AG08395 (cell line): Measurements from ENCODE around the gene ORAI2.
A peak's percentile ranks its signal among the peaks of the same experiment; 100 is the strongest.

Experiments
- DNase-seq: peaks from one replicate; pipeline ENCODE4 v3.0.0; 2012; ENCODE audit warnings: mixed read lengths, low spot score

The ORAI2 gene

GRCh38 chr7:102415685-102416225 lies 17.6 kb upstream of the ORAI2 start:
- DNase-seq: no peak

DNA sequence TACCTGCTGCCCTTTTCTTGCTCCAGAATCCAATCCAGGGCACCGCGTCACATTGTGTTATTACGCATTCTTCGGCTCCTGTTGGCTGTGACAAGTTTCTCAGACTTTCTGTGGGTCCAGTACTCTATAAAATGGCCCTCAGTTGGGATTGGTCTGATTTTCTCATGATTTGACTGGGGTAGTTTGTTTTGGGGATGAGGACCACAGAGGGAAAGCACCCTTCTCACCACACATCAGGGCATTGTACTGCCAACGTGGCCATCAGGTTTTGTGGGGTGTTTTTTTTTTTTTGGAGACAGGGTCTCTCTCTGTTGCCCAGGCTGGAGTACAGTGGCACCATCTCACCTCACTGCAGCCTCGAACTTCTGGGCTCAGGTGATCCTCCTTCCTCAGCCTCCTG lies 17.0 kb upstream of the ORAI2 start:
- no peak for DNase-seq

DNA sequence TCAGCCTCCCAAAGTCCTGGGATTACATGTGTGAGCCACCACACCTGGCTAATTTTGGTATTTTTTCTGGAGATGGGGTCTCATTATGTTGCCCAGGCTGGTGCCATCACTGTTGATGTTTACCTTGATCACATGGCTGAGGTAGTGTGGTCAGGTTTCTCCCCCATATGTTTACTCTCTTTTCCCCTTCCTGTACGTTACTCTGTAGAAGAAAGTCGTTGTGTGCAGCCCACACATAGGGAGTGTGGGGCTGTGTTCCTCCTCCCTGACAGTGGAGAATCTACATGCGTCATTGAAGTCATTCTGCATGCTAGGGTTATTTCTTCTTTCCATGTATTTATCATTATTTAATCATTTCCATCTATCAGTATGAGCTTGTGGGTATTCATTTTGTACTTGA lies 16.3 kb upstream of the ORAI2 start:
- DNase-seq: no peak

- DNase-seq: no peak
Measured at GRCh38 chr7:102418592-102418991, 14.8 kb upstream of the ORAI2 start.

DNA sequence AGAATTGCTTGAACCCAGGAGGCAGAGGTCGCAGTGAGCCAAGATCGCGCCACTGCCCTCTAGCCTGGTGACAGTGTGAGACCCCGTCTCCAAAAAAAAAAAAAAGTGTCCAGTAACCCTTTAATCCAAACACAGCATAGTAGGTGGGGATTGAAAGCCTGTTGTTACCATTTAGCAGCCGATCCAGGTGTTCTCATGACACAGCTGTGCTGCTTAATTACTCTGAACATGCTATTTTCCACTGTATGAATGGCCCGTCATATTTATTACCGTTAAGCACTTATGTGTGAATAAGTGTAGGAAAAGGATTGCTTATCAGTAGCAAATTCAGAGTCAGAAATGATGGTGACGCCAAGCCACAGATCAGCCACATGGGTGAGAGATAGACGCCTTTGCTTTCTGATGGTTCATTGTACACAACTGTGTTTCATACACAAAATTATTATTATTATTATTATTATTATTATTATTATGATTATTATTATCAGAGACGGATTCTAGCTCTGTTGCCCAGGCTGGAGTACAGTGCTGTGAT lies 11.6 kb upstream of the ORAI2 start:
- no peak for DNase-seq

GRCh38 chr7:102424129-102424551 lies 9.2 kb upstream of the ORAI2 start:
- DNase-seq: no peak

GRCh38 chr7:102424787-102425218 lies 8.6 kb upstream of the ORAI2 start:
- no peak for DNase-seq

DNA sequence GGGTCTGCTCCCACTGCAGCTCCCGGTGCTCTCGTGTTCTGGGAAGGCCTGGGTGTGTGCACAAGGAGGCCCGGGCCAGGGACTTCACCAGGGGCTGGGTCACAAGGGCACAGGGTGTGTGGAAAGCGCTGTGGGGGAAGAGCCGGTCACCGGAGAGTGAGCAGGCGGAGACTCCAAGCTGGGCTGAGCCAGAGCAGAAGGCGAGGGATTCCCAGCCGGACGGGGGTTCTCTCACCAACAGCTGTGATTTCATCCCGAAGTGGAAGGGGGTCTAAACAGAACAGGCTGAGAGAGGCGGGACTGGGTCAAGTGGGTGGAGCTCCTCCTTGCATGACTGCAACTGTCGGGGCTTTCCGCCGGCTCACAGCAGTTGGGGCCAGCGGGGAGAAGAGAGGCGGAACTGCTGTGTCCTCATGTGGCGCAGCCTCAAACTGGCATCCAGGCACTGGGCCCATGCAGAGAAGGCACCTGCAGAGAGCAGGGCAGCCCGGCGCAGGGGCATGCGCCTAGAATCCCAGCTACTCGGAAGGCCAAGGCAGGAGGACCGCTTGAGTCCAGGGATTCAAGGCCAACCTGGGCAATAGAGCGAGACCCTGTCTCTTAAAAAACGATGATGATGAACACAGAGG lies 7.6 kb upstream of the ORAI2 start:
- DNase-seq: no peak

DNA sequence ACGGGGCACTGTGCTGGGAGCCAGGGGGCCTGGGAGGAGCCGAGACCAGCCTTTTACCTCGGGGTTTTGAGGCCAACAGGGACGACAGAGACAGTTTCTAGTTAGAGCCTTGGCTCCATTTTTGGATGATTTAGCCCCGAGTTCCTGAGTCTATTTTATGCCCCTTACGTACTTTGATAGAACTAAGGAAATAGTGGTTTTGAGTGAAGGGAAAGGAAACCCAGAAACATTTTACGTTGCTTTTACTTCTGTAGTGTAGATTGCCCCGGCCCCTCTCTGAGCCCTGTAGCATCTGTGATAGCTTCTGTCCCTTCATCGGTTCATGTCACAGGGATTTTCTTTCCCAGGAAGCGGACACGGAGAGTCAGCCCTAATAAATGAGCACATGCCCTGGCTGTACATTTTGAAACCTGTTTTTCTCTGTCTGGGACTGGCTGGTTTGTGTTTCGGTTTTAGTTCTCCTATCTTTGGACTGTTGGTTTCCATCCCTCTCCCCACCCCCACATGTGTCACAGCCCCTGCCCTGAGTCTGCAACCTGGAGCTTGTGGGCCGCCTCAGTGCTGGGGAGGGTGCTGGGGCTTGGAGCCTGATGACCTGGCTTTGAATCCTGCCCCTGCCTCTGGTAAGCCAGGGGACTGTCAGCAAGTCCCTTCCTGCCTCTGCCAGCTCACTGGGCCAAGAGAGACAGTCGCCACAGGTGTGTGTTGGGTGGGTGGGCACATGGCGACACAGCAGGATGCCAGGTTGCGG lies 6.9 kb upstream of the ORAI2 start:
- no peak for DNase-seq

DNA sequence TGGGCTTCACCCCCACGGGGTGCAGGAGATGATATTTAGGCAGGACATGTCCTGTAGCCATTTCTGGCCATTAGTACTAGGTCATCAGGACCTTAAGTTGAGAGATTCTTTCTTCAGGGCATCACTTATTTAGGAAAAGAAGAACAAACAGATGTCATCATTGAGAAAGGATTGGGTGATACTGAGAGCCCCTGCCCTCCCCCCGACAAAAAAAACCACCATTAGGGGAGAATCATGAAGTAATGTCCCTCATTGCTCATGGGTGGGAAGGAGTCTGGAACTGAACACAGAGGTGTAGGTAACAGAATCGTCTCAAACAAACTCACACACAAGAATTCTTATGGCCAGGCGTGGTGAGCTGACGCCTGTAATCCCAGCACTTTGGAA lies 6.4 kb upstream of the ORAI2 start:
- DNase-seq: no peak

DNA sequence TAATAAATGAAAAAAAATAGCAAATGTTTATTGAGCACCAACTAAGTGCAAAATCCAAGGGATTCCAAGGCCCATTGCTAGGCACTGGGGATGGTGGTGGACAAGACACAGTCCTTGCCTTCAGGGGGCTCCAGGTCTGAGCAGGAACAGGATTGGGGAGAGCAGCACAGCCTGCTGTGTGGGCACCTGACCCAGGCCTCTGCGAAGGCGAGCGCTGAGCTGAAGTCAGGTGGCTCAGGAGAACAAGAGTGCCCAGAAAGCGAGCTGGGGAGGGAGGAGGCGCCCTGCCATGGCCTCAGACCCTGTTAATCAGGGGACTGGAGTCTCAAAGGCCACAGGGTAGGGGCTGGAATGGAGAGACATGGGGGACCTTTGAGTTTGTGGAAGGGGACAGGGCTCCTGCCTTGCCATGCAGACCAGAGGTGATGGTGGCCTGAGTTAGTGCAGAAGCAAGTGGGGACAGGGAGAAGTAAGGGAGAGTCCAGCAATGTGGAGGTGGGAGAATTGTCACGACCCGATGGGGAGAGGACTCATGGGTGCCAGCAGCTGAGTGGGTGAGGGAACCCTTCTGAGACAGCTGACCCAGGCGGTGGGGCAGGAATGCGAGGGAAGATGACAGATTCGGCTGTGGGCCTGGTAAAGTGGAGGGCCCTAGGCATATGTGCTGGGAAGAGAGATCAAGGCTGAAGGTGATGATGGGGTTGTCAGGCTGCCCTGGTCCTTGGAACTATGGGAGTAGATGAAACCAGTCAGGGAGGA lies 4.1 kb upstream of the ORAI2 start:
- DNase-seq: no peak

- DNase-seq: no peak
Measured at GRCh38 chr7:102431617-102432298, 1.6 kb upstream of the ORAI2 start.

- DNase-seq: no peak
Measured at GRCh38 chr7:102432442-102433218, 745 bp upstream of the ORAI2 start.

GRCh38 chr7:102434039-102434486 lies 688 bp downstream of the ORAI2 start:
- DNase-seq: no peak

DNA sequence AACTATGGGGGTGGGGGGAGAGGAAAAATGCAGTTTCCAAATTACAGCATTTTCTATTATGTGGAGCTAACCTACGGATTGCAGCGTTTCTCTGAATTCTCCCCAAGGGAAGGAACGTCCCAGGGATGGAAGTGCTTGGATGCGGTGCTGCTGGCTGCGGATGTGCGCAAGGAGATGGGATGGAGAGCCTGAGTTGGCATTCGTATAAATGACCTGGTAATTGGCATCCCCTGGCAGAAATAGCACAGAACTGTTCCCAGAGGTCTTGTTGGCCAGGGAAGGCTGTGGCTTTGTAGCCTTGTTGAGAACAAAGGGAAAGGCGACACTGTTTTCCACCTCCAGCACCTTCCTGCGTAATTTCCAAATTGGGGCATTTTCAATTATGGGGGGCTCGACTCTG lies 2.7 kb downstream of the ORAI2 start:
- DNase-seq: no peak

GRCh38 chr7:102439963-102440795 lies 6.8 kb downstream of the ORAI2 start:
- DNase-seq: peak; percentile 91

DNA sequence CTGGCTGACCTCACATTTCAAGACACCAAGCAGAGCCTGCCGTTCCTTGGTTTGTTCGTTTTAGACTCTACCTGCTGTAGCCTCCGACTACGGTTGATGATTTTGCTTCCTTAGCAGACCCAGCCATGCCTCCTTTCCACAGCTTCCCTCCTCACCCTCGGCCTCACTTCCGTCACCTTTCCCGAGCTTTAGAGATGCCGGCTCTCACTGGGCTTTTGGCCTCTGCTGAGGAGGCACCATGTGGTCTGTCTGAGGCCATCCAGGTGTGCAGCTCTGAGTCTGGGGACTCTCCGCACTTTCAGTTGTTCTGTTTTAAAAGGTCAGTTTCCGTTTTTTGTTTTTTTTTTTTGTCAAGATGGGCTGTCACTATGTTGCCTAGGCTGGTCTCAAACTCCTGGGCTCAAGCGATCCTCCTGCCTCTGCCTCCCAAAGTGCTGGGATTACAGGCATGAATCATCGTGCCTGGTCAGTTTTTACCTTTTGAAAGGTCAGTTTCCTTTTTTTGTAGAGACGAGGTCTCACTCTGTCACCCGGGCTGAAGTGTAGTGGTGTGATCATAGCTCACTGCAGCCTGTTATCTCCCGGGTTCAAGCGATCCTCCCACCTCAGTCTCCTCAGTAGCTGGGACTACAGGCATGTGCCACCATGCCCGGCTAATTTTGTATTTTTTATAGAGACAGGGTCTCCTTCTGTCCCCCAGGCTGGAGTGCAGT lies 11.7 kb downstream of the ORAI2 start:
- DNase-seq: no peak

DNA sequence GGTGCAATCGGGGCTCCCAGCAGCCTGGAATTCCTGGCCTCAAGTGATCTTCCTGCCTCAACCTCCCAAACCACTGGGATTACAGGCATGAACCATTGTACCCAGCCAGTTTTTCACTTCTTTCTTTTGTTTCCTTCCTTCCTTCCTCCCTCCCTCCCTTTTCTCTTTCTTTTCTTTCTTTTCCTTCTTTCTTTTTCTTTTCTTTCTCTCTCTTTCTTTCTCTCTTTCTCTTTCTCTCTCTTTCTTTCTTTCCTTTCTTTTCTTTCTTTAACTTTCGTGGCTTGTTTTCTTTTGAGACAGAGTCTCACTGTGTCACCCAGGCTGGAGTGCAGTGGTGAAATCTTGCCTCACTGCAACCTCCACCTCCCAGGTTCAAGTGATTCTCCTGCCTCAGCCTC lies 12.3 kb downstream of the ORAI2 start:
- DNase-seq: no peak

- no peak for DNase-seq
Measured at GRCh38 chr7:102446387-102447156, 13.2 kb downstream of the ORAI2 start.
